ENCODE data around the gene GGNBP2. TPM values are rescaled to one million over a fixed set of nuclear protein-coding genes. Genes with fewer than 3 reads are reported as not detected.

GGNBP2 gene
- polyA plus RNA-seq, 1 of the 3 experiments (the other 2 are of a cell fraction) = 79.3 TPM

- CTCF ChIA-PET = no interaction called here
- Histone ChIP-seq H3K4me3 (ENCODE audit: low read depth in 2 of 2, low read length in 1 of 2) (no peak overlapping the region), H3K27me3 (ENCODE audit: insufficient read depth) (no peaks in the 10 kb centered on the region), H2AFZ (ENCODE audit: low read depth) (no peak overlapping the region), H4K20me1 (ENCODE audit: insufficient read depth) (no peaks in the 10 kb centered on the region), H3K36me3 (replicated peaks in 1 of 2; ENCODE audit: control insufficient read depth in 1 of 2, insufficient read depth in 2 of 2, low read length in 1 of 2) (peaks cover 52 to 58% of the 10 kb centered on the region in 2 experiments), H3K27ac (ENCODE audit: low read depth in 2 of 2, low read length in 1 of 2) (no peak overlapping the region), H3K9me3 (no peaks in the 10 kb centered on the region), H3K9ac (no peak overlapping the region), H3K79me2 (ENCODE audit: insufficient read depth) (peaks cover 13% of the 10 kb centered on the region), H3K4me2 (no peak overlapping the region), H3F3A (replicated peaks; ENCODE audit: insufficient read depth) (peaks cover 23% of the 10 kb centered on the region), H3K4me1 (ENCODE audit: control insufficient read depth in 1 of 2, insufficient read depth in 2 of 2, low read depth in 1 of 2, low read length in 1 of 2) (no peaks in the 10 kb centered on the region), H3K9me2 (no peaks in the 10 kb centered on the region)
- TF ChIP-seq POLR2AphosphoS5 (IDR thresholded peaks at IDR 0.05; ENCODE audit: low read depth, low read length) = no peak
- no peak for TF ChIP-seq RXRA (IDR thresholded peaks at IDR 0.05; ENCODE audit: borderline replicate concordance, low read depth)
- TF ChIP-seq, protein P1, sequence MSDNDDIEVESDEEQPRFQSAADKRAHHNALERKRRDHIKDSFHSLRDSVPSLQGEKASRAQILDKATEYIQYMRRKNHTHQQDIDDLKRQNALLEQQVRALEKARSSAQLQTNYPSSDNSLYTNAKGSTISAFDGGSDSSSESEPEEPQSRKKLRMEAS (IDR thresholded peaks at IDR 0.05; ENCODE audit: low read depth) = no peak
- no peak for TF ChIP-seq IRF3 (IDR thresholded peaks at IDR 0.05; ENCODE audit: low read depth, low read length)
- no peak for TF ChIP-seq FOXJ3 (CRISPR knock-in tag; IDR thresholded peaks at IDR 0.05)
- no peak for TF ChIP-seq CHD2 (IDR thresholded peaks at IDR 0.05; ENCODE audit: low read length, partially characterized antibody)
- no peak for TF ChIP-seq EZH2phosphoT487 (IDR thresholded peaks at IDR 0.05; ENCODE audit: borderline replicate concordance, low read depth)
- TF ChIP-seq GABPA (IDR thresholded peaks at IDR 0.05; ENCODE audit: low read depth) = no peak
- TF ChIP-seq MXI1 (IDR thresholded peaks at IDR 0.05; ENCODE audit: low read depth, low read length) = no peak
- TF ChIP-seq, protein P2, sequence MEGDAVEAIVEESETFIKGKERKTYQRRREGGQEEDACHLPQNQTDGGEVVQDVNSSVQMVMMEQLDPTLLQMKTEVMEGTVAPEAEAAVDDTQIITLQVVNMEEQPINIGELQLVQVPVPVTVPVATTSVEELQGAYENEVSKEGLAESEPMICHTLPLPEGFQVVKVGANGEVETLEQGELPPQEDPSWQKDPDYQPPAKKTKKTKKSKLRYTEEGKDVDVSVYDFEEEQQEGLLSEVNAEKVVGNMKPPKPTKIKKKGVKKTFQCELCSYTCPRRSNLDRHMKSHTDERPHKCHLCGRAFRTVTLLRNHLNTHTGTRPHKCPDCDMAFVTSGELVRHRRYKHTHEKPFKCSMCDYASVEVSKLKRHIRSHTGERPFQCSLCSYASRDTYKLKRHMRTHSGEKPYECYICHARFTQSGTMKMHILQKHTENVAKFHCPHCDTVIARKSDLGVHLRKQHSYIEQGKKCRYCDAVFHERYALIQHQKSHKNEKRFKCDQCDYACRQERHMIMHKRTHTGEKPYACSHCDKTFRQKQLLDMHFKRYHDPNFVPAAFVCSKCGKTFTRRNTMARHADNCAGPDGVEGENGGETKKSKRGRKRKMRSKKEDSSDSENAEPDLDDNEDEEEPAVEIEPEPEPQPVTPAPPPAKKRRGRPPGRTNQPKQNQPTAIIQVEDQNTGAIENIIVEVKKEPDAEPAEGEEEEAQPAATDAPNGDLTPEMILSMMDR (IDR thresholded peaks at IDR 0.05) = no peak
- no peak for TF ChIP-seq FOXM1 (IDR thresholded peaks at IDR 0.05; ENCODE audit: low read depth)
- no peak for TF ChIP-seq YY1 (IDR thresholded peaks at IDR 0.05; ENCODE audit: low read depth)
- TF ChIP-seq NFIC (IDR thresholded peaks at IDR 0.05; ENCODE audit: borderline replicate concordance) = no peak
- no peak for TF ChIP-seq RAD21 (IDR thresholded peaks at IDR 0.05; ENCODE audit: low read length)
- TF ChIP-seq NRF1 (IDR thresholded peaks at IDR 0.05; ENCODE audit: low read depth, low read length) = no peak
- TF ChIP-seq TCF12 (IDR thresholded peaks at IDR 0.05) = no peak
- TF ChIP-seq EP300 (IDR thresholded peaks at IDR 0.05; ENCODE audit: borderline replicate concordance in 1 of 2, low read depth in 1 of 2, low read length in 1 of 2) = no peak
- TF ChIP-seq GATA2 (CRISPR knock-in tag; IDR thresholded peaks at IDR 0.05) = no peak
- TF ChIP-seq PBX3 (IDR thresholded peaks at IDR 0.05) = no peak
- POLR2A ChIA-PET = no interaction called here
- WGBS (ENCODE audit: low lambda C conversion rate) = 88% methylated on average over 4 of the region's 7 CpGs
- DNase-seq = no peak
Measured at GRCh38 chr17:36527621-36528250, 17.0 kb upstream of the GGNBP2 start.
